ENCODE measurements around the gene XDH.
A peak's percentile ranks its signal among the peaks of the same experiment; 100 is the strongest.

XDH gene

DNA sequence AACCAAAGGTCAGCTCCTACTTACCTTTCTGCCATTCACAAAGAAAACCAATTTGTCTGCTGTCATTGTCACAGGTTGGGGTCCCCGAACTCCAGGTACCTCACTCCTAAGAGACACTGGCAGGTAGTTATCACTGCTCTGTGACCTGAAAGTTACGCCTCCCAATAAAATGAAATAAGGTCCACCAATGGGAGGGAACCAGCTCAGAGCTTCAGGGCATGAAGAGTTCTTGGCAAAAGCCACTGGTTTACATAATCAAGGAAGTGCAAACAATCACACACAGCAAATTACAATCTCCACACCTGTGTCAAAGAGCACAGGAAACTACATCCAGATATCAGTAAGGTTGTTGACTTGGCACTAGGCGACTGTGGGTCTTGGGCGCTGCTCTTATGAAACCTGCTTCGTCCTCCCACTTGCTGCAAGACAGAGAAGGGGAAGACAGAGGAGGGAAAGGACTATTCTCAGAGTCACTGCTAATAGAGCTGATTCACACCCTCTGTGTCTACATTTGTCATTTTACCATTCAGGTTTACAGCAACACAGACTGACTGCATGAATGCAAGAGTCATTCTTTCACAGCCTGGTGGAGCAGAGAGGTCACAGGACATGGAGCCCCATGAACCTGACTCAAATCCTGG lies at the start of gene XDH:
Gene XDH, minus strand, starts transcription at position 142 of the 641 bp plus-strand sequence. Its CDS starts 76 bp downstream, at position 66.
- no peak for DNase-seq

DNA sequence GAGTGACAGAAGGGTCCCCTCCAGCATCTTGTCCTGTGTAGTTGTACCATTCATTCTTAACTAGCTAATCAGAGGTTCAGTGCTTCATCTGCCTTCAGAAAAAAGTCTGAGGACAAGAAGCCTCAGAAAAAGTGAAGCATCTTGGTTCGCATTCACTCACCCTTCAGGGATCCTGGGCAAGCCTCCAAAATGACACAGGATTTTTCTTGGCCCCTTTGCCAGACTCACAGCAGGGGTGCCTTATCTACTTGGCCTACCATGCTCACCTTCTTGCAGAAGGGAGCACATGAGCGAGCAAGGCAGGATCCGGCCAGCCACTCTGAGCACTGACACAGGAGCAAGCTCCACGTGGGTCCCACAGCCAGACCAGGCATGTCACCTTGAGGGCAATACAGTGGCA lies 43.1 kb upstream of the XDH start:
- DNase-seq, result no peak

- no peak for DNase-seq
These were observed 32.3 kb upstream of the XDH start for GRCh38 chr2:31446848-31447247.

DNA sequence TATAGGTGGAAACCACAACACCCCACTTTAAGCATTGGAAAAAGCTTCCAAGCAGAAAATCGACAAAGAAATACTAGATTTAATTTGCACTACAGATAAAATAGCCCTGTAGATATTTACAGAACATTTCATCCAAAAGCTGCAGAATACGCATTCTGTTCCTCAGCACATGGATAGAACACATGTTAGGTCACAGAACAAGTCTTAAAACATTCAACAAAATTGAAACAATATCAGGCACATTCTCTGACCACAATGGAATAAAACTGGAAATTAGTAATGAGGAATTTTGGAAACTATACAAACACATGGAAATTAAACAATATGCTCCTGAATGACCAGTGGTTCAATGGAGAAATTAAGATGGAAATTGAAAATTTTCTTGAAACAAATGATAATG lies 27.8 kb upstream of the XDH start:
- no peak for DNase-seq

DNA sequence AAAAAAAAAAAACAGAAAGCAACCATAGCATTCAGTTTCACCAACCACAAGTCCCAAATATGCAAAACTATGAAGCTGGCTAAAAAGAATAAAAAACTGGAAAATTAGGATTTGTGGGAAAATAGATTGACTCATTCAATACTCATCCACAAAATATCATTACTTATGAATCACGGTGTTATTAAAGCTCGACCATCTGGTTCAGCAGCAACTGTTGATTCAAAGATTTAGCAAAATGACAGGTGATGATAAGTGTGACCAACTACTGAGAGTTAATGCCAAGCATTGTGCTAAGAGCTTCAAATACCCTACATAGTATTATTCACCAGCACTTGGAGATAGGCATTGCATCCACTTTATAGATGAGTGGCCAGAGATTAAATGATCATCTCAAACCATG lies 26.2 kb upstream of the XDH start:
- no peak for DNase-seq

- DNase-seq, result no peak
These were observed 20.4 kb upstream of the XDH start for GRCh38 chr2:31434911-31435310.

DNA sequence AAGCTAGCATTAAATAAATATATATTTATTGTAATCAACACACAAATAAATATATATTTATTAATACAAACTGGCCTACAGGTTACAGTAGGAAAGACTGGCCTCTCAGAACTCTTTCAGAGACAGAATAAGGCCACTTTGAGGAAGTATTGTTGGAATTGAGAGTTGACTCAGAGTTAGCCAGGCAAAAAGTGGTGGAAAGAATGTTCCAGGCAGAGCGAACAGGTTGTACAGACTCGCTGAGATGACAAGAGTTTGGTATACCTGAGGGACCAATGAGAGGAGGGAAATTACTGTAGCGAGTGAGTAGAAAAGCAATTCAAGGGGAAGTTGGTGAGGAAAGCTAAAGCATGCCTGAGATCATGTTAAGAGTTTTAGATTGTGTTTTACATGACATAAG lies 19.0 kb upstream of the XDH start:
- DNase-seq, result no peak

GRCh38 chr2:31430439-31431165 lies 16.1 kb upstream of the XDH start:
- DNase-seq, result no peak

GRCh38 chr2:31429759-31430438 lies 15.4 kb upstream of the XDH start:
- peak in 2 of 6 experiments; percentile 1 to 5 for DNase-seq

DNA sequence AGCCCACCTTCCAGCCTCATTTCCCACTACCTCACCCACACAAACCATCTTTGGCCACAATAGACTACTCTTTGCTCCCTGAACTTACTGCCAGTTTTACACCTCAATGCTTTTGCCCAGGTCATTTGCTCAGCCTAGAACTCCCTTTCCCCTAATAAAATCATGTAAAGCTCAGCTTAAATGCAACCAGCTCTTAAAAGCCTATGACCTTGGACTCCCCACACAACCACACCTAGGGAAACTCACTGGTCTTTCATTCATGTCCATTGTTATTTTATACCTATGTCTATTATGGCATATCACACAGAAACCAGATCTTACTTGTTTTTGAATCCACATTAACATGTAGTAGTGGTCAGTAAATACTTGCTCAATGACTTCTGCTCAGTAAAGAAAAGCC lies 14.5 kb upstream of the XDH start:
- DNase-seq, result no peak

DNA sequence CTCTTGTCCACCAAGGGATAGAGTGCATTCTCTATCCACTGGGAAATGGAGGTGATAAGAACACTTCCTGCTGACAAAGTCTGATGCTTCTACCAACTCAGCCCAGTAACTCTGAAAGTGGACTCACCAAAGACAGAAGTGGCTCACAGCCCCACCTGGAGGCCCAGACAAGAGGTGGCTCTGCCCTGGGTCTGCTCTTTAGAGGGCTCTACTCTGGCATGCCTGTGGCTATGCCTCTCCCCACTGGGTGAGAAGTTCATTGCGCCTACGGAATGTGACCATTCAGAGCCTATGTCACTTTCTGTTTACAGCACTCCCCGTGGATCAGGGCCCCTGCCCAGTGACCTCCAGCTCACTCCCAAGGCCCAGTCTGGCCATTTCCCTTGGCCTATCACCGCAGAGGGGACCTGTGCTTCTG lies 13.5 kb upstream of the XDH start:
- DNase-seq, result no peak

- DNase-seq, result no peak
These were observed 11.6 kb upstream of the XDH start for GRCh38 chr2:31426096-31426495.

- no peak for DNase-seq
These were observed 7.1 kb upstream of the XDH start for GRCh38 chr2:31421634-31422033.

DNA sequence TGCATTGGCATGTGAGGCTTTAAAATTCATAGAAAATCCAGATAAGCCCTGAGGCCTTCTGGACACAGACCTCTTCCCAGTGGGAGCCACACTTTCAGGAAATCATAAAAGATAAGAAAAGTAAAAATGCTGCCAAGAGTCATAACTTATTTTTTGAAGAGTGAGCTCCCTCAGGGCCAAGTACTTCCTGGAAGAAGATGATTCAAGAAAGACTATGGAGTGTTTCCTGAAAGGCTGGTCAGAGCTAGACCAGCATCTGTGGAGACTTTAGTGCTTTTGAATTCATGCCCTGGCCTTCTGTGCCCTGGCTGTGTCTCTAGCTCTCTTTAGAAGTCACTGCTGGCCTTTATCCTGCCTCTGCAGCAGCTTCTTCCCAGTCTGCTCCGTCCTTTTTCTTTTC lies 6.4 kb upstream of the XDH start:
- no peak for DNase-seq

DNA sequence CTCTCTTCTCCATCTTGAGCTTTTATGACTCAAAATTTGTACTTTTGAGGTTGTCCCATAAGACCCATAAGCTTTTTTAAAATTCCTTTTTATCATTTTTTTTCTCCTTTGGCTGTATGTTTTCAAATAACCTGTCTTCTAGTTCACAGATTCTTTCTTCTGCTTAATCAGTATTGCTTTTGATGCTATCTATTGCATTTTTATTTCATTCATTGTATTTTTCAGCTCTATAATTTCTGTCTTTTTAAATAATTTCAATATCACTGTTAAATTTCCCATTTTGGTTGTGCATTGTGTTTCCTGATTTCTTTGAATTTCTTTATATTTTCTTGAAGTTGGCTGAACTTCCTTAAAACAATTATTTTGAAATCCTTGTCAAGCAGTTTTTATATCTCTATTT lies 4.8 kb upstream of the XDH start:
- DNase-seq, result no peak

DNA sequence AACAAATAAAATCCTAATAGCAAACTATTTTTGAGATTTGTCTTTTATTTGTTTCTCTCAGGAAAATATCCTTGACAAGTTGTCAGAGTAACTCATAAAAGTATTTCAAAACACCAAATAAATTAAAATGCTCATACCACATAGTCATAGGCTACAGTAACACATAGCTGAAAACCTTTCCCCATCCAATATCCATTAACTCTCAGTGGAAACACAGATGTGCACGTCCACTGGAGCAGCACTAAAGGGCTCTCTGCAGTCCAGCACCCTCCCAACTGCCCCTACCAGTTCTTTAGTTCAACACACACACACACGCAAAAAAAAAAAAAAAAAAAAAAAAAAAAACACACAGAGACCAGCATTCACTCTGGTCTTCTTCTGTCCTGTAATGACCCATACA lies 879 bp upstream of the XDH start:
- DNase-seq, result no peak

DNA sequence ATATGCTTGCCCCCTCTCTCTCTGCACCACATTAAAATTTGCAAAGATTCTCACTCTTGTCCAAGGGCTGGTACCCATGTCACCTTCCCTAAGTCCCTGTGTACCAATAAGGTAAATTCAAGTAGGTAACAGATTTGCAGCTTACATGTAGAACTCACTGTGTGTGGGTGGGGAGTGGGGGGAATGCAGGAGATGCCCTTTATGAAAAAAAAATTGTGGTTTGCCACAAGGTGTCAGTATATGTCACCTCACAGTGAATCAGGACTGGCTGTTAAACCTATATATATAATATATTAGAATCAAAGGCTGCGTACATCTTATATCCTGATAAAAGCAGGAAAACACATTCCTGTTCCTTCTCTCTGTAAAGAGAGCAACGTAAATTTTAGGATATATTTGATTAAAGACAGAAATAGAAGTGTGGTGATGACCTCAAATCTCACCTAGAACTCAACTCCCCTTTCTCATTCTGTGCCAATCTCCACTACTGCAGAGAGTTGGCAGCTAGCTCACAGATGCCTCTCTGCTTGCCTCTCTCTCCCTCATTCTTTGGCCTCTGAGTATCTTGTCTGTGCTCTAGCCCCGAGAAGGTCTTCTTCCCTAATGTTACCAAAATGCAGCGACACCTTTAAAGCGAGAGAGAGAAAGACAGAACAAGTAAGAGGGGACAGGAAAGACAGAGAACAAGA lies 536 bp downstream of the XDH start:
- DNase-seq, result no peak

DNA sequence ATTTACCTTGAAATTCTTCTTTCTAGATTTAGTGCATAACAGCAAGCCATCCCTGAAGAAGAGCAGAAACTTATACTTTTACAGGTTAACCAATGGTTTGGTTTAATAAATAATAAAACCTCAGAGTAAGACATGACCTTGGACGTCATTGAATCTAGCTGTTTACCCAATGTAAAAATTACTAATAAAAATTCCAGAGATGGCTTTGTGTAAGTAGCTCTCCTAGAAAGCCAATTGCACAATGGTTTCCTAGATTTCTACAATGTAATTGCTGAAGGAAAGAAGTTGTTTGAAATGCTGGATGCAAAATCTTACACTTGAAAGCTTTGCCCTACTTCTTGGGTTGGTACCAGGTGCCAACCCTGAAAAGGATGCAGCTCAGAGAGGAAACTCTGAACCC lies 1.5 kb downstream of the XDH start:
- no peak for DNase-seq

DNA sequence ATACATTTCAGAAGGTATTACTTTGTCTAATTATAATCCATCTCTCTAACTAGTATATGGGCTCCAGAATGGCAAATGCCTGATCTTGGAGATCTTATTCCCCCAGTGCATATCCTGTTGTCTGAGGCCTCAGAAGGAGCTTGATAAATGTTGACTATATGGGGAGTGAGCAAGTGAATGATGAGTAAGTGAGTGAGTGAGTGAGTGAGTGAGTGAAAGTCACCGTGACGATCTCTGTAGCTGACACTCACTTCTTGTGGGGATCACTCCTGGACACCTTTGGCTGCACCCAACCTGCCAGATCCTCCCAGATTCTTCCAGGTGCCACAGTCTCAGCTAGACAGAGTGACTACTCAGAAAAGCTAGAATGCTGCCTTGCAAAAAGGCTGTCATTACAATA lies 2.8 kb downstream of the XDH start:
- no peak for DNase-seq

DNA sequence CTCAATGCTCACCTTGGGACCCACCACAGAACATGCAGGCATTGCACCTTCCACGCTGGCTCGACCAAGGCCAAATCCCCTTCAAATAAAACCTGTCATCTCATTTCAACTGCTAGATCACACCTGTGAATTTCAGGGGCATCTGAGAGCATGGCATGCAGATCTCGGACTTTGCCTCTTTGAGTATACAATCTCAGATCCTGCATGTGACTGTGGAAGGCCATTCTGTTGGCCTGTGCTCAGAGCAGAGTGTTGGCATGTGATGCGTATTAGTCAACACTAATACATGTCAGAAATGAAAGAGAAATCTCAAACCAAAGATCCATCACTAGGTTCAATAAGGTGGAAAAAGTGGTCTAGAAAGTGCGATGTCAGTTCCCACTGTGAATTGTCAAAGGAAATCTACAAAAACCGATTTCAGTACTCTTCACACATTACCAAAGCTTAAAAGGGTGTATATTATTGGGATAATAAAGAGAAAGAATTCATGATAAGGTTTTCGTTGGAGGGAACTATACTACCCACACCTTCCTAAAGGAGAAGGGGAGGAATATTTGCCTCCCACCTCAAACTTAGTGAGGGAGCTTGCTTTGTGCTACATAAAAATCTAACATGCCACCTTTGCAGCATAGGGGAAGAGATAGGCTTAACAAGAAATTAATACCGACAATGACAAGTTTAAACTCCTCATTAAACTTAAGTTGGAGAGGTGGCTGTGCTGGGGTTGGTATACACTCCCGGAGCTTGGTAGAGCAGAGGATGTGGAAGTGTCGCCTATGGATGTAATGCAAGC lies 7.8 kb downstream of the XDH start:
- no peak for DNase-seq

GRCh38 chr2:31404827-31405226 lies 9.7 kb downstream of the XDH start:
- DNase-seq, result no peak

DNA sequence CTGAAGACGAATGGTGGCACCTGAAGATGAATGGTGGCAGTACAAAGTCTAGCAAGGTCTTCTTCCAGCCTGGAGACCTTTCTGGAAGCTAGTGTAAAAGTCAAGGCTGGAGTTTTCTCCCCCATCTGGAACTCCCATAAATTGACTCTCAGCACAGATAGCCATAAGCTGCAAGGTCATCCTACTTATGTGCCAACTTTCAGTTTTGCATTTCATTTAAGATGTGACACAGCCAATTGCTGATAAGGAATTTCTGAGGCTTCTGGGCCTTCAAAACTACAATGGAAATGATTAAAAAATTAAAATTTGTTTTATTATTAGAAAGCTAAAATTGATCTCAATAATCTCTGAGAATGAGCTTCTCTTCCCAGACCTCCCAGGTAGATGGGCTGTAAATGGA lies 10.2 kb downstream of the XDH start:
- DNase-seq, result no peak

DNA sequence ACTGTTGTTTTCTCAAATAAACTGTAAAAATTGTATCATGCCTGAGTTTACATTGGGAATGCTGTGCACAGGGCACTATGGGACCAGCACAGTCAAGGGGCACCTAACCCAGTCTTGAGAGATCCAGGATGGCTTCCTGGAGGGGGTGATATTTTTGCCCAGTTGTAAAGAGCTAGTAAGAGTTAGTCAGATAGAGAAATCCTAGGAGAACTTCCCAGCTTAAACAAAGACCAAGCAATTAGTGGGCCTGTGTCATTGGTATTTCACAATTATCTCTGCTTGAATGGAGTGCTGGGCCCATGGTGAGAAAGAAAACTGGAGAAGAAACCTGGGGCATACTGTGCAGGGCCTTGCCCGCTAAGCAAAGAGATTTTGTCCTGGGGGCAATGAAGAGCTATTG lies 12.2 kb downstream of the XDH start:
- no peak for DNase-seq

Measured in stimulated activated naive CD4-positive, alpha-beta T cell (primary cell).